GM21786 (cell line): ENCODE measurements around the gene C6orf89.
"Not testable (repeated sequence)": the region's sequence is repeated elsewhere in the genome, so short reads cannot be mapped to it uniquely, and the experiment has no call there.

Experiments
- ATAC-seq: cut with Tn5 transposase; IDR thresholded peaks from one replicate; pipeline ENCODE4 v1.9.1; 2021; ENCODE audit not compliant: unreplicated experiment

C6orf89 gene

DNA sequence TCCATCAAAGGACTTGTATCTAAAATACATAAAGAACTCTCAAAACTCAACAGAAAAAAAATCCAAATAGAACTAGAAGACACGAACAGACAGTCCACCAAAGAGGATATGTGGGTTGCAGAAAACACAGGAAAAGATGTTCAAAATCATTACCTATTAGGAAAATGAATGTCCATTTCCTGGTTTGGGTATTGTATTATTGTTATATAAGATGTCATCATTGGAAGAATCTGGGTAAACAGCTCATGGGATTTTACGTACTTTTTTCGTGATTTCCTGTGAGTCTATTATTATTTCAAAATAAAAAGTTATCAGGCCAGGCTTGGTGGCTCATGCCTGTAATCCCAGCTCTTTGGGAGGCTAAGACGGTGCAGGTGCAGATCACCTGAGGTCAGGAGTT, 59.5 kb downstream of the C6orf89 start:
- ATAC-seq, result no peak

DNA sequence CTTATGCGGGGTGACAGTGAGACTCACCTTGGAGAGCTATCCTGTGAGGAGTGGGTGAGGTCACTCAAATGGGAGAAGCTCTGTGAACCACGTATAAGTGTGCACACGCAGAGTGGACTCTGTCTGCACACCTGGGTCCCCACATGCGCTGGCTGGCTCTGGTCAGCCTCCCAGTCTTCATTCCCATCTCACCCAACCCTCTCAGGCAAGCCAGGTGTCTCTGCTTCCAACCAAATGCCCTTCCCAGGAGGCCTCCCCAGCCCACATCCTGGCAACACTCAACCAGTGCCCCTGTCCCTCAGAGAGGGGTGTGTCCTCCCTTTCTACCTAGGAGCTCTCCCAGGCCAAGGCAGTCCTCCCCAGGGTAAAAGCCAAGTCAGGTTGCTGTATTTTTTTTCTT, 60.8 kb downstream of the C6orf89 start:
- no peak for ATAC-seq

- ATAC-seq, result no peak
Measured at GRCh38 chr6:36947570-36948351, 62.0 kb downstream of the C6orf89 start.

GRCh38 chr6:36949076-36949475, 63.3 kb downstream of the C6orf89 start:
- ATAC-seq, result not testable (repeated sequence)

DNA sequence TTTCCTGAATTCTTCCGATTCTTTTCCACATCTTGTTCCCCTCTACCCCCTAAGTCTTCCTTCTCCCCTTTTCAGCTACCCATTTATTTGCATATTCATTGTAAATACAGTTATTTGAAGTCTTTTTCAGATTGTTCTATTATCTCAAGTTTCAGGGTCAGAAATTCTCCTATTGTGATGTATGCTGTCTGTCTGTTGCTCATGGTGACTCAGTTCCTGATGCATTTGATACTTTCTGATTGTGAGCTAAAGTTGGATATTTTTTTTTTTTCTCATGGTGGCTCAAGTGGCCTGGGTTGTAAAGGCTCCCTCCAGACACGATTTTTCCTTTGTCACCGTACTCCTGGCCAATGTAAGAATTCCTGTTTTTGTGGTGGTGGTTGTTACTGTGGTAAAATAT, 63.9 kb downstream of the C6orf89 start:
- no peak for ATAC-seq

- no peak for ATAC-seq
Measured at GRCh38 chr6:36953931-36954261, 68.1 kb downstream of the C6orf89 start.

- no peak for ATAC-seq
Measured at GRCh38 chr6:36954262-36954931, 68.6 kb downstream of the C6orf89 start, which contains the start of gene PI16. PI16 (plus strand) TSS chr6:36954738; CDS start chr6:36954761, 23 bp downstream.

DNA sequence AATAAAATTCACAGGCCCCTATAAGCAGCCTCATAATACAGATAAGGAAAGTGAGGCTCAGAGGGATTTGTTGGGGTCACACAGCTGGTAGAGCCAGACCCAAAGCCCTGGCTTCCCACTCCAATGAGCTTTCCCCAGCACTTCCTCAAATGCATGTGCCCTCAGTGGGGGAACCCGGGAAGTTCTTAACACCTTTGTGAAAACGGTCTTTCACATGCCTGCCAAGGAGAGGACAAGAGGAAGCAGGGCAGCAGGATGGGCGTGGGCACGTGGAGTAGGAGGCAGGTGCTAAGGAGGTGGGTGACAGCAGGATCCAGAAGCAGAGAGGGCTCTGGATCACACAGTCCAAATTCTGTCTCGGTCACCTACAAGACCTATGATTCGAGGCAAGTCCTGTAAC, 69.4 kb downstream of the C6orf89 start:
- ATAC-seq, result no peak

- ATAC-seq, result no peak
Measured at GRCh38 chr6:36955671-36956445, 70.1 kb downstream of the C6orf89 start.

DNA sequence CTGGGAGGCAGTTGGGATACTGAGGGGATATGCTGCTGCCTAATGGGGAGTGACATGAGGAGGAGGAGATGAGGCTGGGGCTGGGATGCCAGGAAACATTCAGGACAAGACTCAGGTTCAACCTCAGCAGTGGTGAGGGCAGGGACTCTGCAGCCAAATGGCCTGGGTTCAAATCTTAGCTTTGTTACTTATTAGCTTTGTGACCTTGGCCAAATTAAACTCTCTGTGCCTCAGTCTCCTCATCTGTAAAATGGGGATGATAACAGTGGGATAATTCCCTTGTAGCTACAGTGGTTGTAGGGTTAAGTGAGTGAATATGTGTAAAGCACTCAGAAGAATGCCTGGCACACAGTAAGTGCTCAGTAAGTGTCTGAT, 70.7 kb downstream of the C6orf89 start:
- ATAC-seq, result no peak

DNA sequence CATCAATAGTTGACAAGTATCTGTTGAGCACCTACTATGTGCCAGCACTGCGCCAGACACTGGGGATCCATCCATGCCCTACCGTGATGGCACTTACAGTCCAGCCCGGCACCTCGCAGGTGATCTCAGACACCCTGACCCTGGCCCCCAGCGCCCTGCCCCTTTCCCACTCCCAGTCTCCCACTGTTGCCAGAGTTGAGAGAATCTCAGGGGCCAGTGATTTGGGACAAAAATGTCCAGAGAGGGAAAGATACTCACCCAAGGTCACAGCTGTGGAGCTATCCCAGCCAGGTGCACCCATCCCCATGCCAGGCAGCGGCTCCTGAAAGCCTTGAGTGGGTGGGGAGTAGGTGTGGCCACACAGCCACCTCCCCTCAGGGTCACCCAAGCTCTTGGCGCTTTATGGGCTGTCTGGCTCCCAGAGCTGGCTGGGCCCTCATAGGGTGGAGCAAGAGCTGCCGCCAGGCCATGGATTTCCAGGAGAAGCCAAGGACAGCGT, 72.1 kb downstream of the C6orf89 start:
- no peak for ATAC-seq

DNA sequence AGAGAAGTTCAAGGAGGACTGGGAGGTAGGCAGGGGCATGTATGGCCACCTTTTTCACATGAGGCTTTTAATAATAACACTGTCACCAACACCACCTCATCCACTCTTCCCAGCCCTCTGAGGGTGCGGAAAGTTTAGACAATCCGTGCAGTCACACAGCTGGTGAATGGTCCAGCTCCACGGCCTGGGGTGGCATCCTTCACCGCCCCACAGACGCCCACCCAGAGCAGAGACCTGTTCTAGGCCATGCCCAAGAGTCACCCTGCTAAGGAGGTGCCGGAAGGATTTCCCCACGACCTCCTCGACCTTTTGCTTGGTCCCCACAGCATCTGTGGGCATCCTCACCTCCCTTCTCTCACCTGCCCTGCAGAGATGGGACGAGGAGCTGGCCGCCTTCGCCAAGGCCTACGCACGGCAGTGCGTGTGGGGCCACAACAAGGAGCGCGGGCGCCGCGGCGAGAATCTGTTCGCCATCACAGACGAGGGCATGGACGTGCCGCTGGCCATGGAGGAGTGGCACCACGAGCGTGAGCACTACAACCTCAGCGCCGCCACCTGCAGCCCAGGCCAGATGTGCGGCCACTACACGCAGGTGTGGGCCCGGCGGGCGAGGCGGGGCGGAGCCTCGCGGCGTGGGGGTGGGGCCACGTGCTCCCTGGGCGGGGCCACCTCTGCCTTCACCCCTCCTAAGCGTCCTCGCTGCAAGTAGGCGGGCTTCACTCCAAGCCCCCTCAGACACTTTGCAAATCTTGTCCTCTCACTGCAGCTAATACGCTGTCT, 73.2 kb downstream of the C6orf89 start:
- ATAC-seq, result no peak

DNA sequence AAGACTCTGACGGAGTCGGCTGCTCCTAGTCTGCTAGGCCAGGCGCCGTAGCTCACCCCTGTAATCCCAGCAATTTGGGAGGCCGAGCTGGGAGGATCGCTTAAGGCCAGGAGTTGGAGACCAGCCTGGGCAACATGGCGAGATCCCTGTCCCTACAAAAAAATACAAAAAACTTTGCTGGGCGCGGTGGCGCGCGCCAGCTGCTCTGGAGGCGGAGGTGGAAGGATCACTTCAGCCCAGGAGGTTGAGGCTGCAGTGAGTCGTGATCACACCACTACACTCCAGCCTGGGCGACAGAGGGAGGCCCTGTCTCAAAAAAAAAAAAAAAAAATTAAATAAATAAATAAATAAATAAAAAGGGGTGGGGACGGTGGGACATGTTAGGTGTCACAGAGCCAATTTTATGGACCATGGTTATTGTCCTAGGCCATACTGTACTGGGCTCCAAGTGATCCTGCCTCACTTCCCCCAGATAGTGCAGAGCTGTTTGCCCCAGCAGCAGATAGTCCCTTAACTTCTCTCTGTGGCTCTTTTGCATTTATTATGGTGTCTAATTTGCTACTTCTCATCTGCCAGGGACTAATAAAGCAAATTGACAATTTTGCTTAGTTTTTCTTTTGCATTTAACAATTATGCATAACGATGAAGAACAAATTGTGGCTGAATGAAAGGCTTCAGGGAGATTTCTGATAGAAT, 74.0 kb downstream of the C6orf89 start:
- no peak for ATAC-seq

DNA sequence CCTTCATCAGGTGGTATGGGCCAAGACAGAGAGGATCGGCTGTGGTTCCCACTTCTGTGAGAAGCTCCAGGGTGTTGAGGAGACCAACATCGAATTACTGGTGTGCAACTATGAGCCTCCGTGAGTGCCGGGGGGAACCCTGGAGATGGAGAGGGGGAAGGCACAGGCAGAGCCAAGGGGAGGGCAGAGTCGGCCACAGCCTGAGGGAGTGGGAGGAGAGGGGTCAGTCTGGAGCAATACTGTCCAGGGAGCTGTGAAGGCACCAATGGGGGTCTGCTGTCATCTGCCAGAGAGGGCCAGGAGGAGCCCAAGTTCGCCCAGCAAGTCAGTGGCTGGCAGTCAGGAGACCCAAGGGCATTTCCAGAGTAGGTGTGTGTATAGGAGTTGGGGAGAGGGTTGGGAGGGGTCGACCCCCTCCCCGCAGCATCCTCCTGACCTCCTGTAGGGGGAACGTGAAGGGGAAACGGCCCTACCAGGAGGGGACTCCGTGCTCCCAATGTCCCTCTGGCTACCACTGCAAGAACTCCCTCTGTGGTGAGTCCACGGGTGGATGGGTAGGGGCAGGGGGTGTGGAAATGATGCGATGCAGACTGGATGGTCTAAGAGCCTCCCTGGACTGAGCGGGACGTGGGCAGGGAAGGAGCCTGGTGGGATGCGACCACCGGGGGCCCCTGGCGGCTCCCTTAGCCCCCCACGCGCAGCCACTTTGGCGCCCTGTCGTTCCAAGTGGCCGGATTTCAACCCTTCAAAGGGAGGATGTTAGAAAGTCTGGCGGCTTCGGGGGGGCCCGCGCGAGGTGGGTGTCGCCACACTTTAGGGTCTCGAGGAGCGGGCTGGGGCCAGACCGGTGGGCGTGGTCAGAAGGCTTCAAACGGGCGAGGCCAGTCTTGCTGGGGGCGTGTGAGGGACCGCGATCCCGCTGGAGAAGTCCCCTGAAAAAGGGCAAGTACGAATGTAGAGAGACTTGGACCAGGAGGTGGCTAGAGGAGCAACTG, 76.0 kb downstream of the C6orf89 start:
- ATAC-seq, result no peak

DNA sequence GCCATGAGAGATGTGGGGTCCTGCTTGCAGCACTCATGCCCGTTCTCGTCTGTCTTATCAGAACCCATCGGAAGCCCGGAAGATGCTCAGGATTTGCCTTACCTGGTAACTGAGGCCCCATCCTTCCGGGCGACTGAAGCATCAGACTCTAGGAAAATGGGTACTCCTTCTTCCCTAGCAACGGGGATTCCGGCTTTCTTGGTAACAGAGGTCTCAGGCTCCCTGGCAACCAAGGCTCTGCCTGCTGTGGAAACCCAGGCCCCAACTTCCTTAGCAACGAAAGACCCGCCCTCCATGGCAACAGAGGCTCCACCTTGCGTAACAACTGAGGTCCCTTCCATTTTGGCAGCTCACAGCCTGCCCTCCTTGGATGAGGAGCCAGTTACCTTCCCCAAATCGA, 77.1 kb downstream of the C6orf89 start:
- ATAC-seq, result no peak

- ATAC-seq, result no peak
Measured at GRCh38 chr6:36963451-36964290, 77.9 kb downstream of the C6orf89 start.

- ATAC-seq, result no peak
Measured at GRCh38 chr6:36964349-36964748, 78.6 kb downstream of the C6orf89 start.

GRCh38 chr6:36964908-36965307, 79.2 kb downstream of the C6orf89 start:
- no peak for ATAC-seq
